MM.1S (cell line): ENCODE data around the gene DNAH8.

Source experiments
- DNase-seq: peaks from one replicate; pipeline ENCODE4 v3.0.0-alpha.2; 2015
- H2AFZ ChIP-seq: fragments of 300-600 bp; sonication (generic); 2 replicates; pipeline ENCODE4 v1.6.0; 2016; ENCODE audit warnings: antibody characterized with exemption, low read length
- H3F3A ChIP-seq: fragments of 300-600 bp; sonication (generic); 2 replicates; pipeline ENCODE4 v1.6.1; 2016; ENCODE audit warnings: mild to moderate bottlenecking, antibody characterized with exemption, low read length, moderate library complexity, mixed read lengths; ENCODE audit not compliant: insufficient read depth
- H3K27ac ChIP-seq: fragments of 300-600 bp; sonication (generic); 2 replicates; pipeline ENCODE4 v1.5.1; 2016; ENCODE audit warnings: mild to moderate bottlenecking, low read length
- H3K27me3 ChIP-seq: fragments of 300-600 bp; sonication (generic); replicated peaks from 2 replicates; pipeline ENCODE4 v1.6.0; 2016; ENCODE audit warnings: low read length; ENCODE audit not compliant: insufficient read depth
- H3K36me3 ChIP-seq: fragments of 300-600 bp; sonication (generic); replicated peaks from 2 replicates; pipeline ENCODE4 v1.6.1; 2016; ENCODE audit warnings: mild to moderate bottlenecking, low read length, mixed read lengths; ENCODE audit not compliant: insufficient read depth
- H3K4me1 ChIP-seq: fragments of 300-600 bp; sonication (generic); 2 replicates; pipeline ENCODE4 v1.6.1; 2016; ENCODE audit warnings: low read length, mixed read lengths
- H3K4me2 ChIP-seq: fragments of 300-600 bp; sonication (generic); 2 replicates; pipeline ENCODE4 v1.6.0; 2016; ENCODE audit warnings: low read depth, low read length
- H3K4me3 ChIP-seq: fragments of 300-600 bp; sonication (generic); 2 replicates; pipeline ENCODE4 v1.5.1; 2016; ENCODE audit warnings: low read length, mixed read lengths
- H3K79me2 ChIP-seq: fragments of 300-600 bp; sonication (generic); 2 replicates; pipeline ENCODE4 v1.6.1; 2016; ENCODE audit warnings: mixed run types, low read length, mixed read lengths
- H3K9ac ChIP-seq: fragments of 300-600 bp; sonication (generic); 2 replicates; pipeline ENCODE4 v1.6.1; 2016; ENCODE audit warnings: low read length, mixed read lengths
- H3K9me2 ChIP-seq: fragments of 300-600 bp; sonication (generic); replicated peaks from 2 replicates; pipeline ENCODE4 v1.6.1; 2016; ENCODE audit warnings: mild to moderate bottlenecking, low read length, mixed read lengths; ENCODE audit not compliant: insufficient read depth
- H3K9me3 ChIP-seq: fragments of 300-600 bp; sonication (generic); replicated peaks from 2 replicates; pipeline ENCODE4 v1.6.1; 2016; ENCODE audit warnings: mild to moderate bottlenecking, low read length, mixed read lengths; ENCODE audit not compliant: insufficient read depth
- H4K20me1 ChIP-seq: fragments of 300-600 bp; sonication (generic); 2 replicates; pipeline ENCODE4 v1.6.1; 2016; ENCODE audit warnings: mild to moderate bottlenecking, low read length, moderate library complexity, mixed read lengths; ENCODE audit not compliant: insufficient read depth
- CTCF ChIP-seq: fragments of 300-600 bp; sonication (generic); IDR thresholded peaks from 2 replicates; pipeline ENCODE4 v1.5.1; 2016; ENCODE audit warnings: antibody characterized with exemption, low read length, mixed read lengths
- EZH2 ChIP-seq: fragments of 300-600 bp; sonication (generic); optimal IDR thresholded peaks from 2 replicates; pipeline ENCODE3; 2017; ENCODE audit warnings: low read depth, mild to moderate bottlenecking, antibody characterized with exemption, low read length, mixed read lengths
- EZH2phosphoT487 ChIP-seq: fragments of 300-600 bp; sonication (generic); IDR thresholded peaks from 2 replicates; pipeline ENCODE4 v1.6.1; 2018; ENCODE audit warnings: antibody characterized with exemption, low read length

DNAH8 gene

DNA sequence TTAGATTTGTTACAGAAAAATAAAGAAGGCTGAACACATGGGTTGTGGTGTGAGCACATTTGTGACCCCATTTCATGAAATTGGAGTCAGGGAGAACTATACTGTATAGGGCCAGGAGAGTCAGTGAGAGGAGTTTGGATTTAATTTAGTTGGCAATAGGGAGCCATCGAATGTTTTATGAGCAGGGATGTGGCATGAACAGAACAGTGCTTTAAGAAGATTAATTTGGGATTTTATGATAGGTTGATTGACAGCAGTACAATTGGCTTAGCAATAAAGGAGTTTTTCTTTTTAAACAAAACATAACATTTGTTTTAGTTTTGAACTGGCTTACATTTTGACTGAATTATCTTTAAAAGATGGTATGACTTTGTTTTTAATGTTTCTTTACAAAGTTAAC, 227.9 kb downstream of the DNAH8 start:
- no peaks in the 10 kb centered on the region for H3K27me3 ChIP-seq
- H2AFZ ChIP-seq: no peak overlapping the region
- no peaks in the 10 kb centered on the region for H4K20me1 ChIP-seq

GRCh38 chr6:38943964-38944363, 228.9 kb downstream of the DNAH8 start:
- Histone ChIP-seq H3K27ac (no peak overlapping the region), H3K79me2 (no peaks in the 10 kb centered on the region)

More for the DNA sequence above, 227.9 kb downstream of the DNAH8 start:
- Histone ChIP-seq H3K9me3 (no peaks in the 10 kb centered on the region), H3K4me1 (no peaks in the 10 kb centered on the region), H3K4me3 (no peak overlapping the region), H3K4me2 (no peak overlapping the region), H3F3A (no peaks in the 10 kb centered on the region), H3K27ac (no peak overlapping the region), H3K36me3 (no peaks in the 10 kb centered on the region), H3K79me2 (no peaks in the 10 kb centered on the region), H3K9me2 (no peaks in the 10 kb centered on the region), H3K9ac (no peak overlapping the region)
- no peak for TF ChIP-seq EZH2phosphoT487
- no peak for TF ChIP-seq EZH2
- TF ChIP-seq CTCF: no peak
- no peak for DNase-seq

DNA sequence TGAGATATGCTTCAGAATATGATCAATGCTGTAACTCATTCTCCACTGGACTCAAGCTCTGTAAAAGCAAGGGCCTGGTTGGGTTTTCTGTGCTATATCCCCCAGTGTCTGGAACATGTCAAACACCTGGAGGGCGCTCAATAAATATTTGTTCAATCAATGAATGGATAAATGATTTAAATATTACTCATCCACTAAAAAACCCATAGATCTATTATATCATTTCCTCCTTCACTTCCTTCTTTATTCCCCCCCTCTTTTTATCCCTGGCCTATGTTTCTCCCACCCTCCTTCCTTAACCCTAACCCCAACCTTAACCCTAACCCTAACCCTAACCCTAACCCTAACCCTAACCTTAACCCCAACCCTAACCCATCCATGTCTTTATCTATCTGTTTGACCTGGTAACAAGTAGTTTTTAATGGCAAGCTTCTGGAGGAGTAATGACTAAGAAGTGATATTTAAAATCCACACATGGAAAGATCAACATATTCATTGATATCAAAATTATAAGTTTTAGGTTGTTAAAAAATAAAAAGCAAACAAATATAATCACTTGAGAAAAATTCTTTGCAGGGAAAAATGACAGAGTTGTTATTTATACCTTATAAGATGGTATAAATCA, 229.7 kb downstream of the DNAH8 start:
- DNase-seq: no peak
- Histone ChIP-seq H3K4me2 (no peak overlapping the region), H3K27me3 (no peaks in the 10 kb centered on the region)

More at GRCh38 chr6:38943964-38944363, 228.9 kb downstream of the DNAH8 start:
- H3K4me1 ChIP-seq: no peaks in the 10 kb centered on the region
- H3K9me3 ChIP-seq: no peaks in the 10 kb centered on the region
- H3K4me3 ChIP-seq: no peak overlapping the region
- no peak overlapping the region for H3K4me2 ChIP-seq
- TF ChIP-seq EZH2phosphoT487 (no peak), CTCF (no peak), EZH2 (no peak)
- no peak overlapping the region for H2AFZ ChIP-seq
- H3K9me2 ChIP-seq: no peaks in the 10 kb centered on the region
- H3F3A ChIP-seq: no peaks in the 10 kb centered on the region
- DNase-seq: no peak
- H3K36me3 ChIP-seq: no peaks in the 10 kb centered on the region
- H3K27me3 ChIP-seq: no peaks in the 10 kb centered on the region
- no peak overlapping the region for H3K9ac ChIP-seq
- no peaks in the 10 kb centered on the region for H4K20me1 ChIP-seq

More for the DNA sequence above, 229.7 kb downstream of the DNAH8 start:
- H3K79me2 ChIP-seq: no peaks in the 10 kb centered on the region
- H3K36me3 ChIP-seq: no peaks in the 10 kb centered on the region
- no peak overlapping the region for H3K27ac ChIP-seq
- H3K4me3 ChIP-seq: no peak overlapping the region
- H3K4me1 ChIP-seq: no peaks in the 10 kb centered on the region
- no peaks in the 10 kb centered on the region for H3K9me2 ChIP-seq
- H3F3A ChIP-seq: no peaks in the 10 kb centered on the region
- H3K9me3 ChIP-seq: no peaks in the 10 kb centered on the region
- H2AFZ ChIP-seq: no peak overlapping the region
- no peaks in the 10 kb centered on the region for H4K20me1 ChIP-seq
- no peak overlapping the region for H3K9ac ChIP-seq
- TF ChIP-seq EZH2 (no peak), CTCF (no peak), EZH2phosphoT487 (no peak)
